ENCODE measurements around the gene TMEM132C.

DNA sequence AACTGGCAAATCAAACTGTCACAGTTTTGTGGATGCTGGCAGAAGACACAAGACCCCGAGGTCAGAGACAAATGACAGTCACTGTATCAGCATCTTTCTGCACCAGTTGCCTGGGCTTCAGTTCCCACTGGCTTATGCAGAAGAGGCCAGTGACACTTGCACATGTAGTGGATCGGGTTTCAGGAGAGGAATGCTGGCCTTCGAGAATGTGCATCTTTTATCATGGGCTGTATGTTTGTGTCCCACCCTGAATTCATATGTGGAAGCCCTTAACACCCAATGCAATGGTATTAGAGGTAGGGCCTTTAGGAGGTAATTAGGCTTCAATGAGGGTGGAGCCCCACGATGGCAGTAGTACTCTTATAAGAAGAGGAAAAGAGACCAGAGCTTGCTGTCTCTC lies 405.9 kb downstream of the TMEM132C start:
- no peak for TF ChIP-seq ZNF292 (tag by site-specific recombination; IDR thresholded peaks at IDR 0.05; ENCODE audit: borderline replicate concordance, low read depth)
- TF ChIP-seq, protein P1, sequence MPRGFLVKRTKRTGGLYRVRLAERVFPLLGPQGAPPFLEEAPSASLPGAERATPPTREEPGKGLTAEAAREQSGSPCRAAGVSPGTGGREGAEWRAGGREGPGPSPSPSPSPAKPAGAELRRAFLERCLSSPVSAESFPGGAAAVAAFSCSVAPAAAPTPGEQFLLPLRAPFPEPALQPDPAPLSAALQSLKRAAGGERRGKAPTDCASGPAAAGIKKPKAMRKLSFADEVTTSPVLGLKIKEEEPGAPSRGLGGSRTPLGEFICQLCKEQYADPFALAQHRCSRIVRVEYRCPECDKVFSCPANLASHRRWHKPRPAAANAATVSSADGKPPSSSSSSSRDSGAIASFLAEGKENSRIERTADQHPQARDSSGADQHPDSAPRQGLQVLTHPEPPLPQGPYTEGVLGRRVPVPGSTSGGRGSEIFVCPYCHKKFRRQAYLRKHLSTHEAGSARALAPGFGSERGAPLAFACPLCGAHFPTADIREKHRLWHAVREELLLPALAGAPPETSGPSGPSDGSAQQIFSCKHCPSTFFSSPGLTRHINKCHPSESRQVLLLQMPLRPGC (tag by site-specific recombination; IDR thresholded peaks at IDR 0.05) = no peak
- TF ChIP-seq, protein P2, sequence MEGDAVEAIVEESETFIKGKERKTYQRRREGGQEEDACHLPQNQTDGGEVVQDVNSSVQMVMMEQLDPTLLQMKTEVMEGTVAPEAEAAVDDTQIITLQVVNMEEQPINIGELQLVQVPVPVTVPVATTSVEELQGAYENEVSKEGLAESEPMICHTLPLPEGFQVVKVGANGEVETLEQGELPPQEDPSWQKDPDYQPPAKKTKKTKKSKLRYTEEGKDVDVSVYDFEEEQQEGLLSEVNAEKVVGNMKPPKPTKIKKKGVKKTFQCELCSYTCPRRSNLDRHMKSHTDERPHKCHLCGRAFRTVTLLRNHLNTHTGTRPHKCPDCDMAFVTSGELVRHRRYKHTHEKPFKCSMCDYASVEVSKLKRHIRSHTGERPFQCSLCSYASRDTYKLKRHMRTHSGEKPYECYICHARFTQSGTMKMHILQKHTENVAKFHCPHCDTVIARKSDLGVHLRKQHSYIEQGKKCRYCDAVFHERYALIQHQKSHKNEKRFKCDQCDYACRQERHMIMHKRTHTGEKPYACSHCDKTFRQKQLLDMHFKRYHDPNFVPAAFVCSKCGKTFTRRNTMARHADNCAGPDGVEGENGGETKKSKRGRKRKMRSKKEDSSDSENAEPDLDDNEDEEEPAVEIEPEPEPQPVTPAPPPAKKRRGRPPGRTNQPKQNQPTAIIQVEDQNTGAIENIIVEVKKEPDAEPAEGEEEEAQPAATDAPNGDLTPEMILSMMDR (tag by site-specific recombination; IDR thresholded peaks at IDR 0.05) = no peak
- no peak for TF ChIP-seq ZNF366 (tag by site-specific recombination; conservative IDR thresholded peaks at IDR 0.05)
- TF ChIP-seq TCF7L2 (IDR thresholded peaks at IDR 0.05; ENCODE audit: borderline replicate concordance, low read depth, low read length) = no peak
- TF ChIP-seq, protein P3, sequence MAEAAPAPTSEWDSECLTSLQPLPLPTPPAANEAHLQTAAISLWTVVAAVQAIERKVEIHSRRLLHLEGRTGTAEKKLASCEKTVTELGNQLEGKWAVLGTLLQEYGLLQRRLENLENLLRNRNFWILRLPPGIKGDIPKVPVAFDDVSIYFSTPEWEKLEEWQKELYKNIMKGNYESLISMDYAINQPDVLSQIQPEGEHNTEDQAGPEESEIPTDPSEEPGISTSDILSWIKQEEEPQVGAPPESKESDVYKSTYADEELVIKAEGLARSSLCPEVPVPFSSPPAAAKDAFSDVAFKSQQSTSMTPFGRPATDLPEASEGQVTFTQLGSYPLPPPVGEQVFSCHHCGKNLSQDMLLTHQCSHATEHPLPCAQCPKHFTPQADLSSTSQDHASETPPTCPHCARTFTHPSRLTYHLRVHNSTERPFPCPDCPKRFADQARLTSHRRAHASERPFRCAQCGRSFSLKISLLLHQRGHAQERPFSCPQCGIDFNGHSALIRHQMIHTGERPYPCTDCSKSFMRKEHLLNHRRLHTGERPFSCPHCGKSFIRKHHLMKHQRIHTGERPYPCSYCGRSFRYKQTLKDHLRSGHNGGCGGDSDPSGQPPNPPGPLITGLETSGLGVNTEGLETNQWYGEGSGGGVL (tag by site-specific recombination; IDR thresholded peaks at IDR 0.05) = no peak
- no peak for TF ChIP-seq ZNF510 (tag by site-specific recombination; IDR thresholded peaks at IDR 0.05; ENCODE audit: insufficient replicate concordance)
- TF ChIP-seq ZNF426 (tag by site-specific recombination; IDR thresholded peaks at IDR 0.05) = no peak
- TF ChIP-seq, protein P4, sequence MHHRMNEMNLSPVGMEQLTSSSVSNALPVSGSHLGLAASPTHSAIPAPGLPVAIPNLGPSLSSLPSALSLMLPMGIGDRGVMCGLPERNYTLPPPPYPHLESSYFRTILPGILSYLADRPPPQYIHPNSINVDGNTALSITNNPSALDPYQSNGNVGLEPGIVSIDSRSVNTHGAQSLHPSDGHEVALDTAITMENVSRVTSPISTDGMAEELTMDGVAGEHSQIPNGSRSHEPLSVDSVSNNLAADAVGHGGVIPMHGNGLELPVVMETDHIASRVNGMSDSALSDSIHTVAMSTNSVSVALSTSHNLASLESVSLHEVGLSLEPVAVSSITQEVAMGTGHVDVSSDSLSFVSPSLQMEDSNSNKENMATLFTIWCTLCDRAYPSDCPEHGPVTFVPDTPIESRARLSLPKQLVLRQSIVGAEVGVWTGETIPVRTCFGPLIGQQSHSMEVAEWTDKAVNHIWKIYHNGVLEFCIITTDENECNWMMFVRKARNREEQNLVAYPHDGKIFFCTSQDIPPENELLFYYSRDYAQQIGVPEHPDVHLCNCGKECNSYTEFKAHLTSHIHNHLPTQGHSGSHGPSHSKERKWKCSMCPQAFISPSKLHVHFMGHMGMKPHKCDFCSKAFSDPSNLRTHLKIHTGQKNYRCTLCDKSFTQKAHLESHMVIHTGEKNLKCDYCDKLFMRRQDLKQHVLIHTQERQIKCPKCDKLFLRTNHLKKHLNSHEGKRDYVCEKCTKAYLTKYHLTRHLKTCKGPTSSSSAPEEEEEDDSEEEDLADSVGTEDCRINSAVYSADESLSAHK (tag by site-specific recombination; IDR thresholded peaks at IDR 0.05) = no peak
- TF ChIP-seq, protein P5, sequence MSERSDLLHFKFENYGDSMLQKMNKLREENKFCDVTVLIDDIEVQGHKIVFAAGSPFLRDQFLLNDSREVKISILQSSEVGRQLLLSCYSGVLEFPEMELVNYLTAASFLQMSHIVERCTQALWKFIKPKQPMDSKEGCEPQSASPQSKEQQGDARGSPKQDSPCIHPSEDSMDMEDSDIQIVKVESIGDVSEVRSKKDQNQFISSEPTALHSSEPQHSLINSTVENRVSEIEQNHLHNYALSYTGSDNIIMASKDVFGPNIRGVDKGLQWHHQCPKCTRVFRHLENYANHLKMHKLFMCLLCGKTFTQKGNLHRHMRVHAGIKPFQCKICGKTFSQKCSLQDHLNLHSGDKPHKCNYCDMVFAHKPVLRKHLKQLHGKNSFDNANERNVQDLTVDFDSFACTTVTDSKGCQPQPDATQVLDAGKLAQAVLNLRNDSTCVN (tag by site-specific recombination; optimal IDR thresholded peaks at IDR 0.05) = no peak

All from HEK293 (cell line).